Activated CD4-positive, alpha-beta T cell treated with anti-CD3 and anti-CD28 coated beads for 36 hours (primary cell): Measurements from ENCODE around the gene PITPNC1. TPM values are rescaled to one million over a fixed set of nuclear protein-coding genes. Genes with fewer than 3 reads are reported as not detected.
A peak's percentile ranks its signal among the peaks of the same experiment; 100 is the strongest.
"Not testable (repeated sequence)": the region's sequence is repeated elsewhere in the genome, so short reads cannot be mapped to it uniquely, and the experiment has no call there.

Experiments used
- ATAC-seq: fragments of 200-7000 bp; cut with Tn5 transposase; one replicate; pipeline ENCODE4 v1.10.0; 2021; ENCODE audit warnings: mild to moderate bottlenecking, moderate library complexity
- CTCF ChIA-PET: fragments of 350-600 bp; sonication (Branson Sonifier 250); formaldehyde crosslinking; loops from one replicate; lab custom pipeline; 2021; ENCODE audit warnings: antibody characterized with exemption; lab: Charles Lee
- POLR2A ChIA-PET: fragments of 350-600 bp; sonication (Branson Sonifier 250); formaldehyde crosslinking; loops from one replicate; lab custom pipeline; 2021; ENCODE audit warnings: antibody characterized with exemption, inconsistent platforms; lab: Charles Lee
- DNase-seq: peaks from one replicate; pipeline ENCODE4 v3.0.0-alpha.2; 2020
- H3K27ac Mint-ChIP-seq: one replicate; pipeline ENCODE4 v1.8.0; 2021; ENCODE audit warnings: mixed read lengths
- H3K27me3 Mint-ChIP-seq: one replicate; pipeline ENCODE4 v1.8.0; 2021; ENCODE audit warnings: mixed read lengths
- H3K36me3 Mint-ChIP-seq: one replicate; pipeline ENCODE4 v1.8.0; 2021; ENCODE audit warnings: low read depth, mixed read lengths
- H3K4me1 Mint-ChIP-seq: one replicate; pipeline ENCODE4 v1.8.0; 2021; ENCODE audit warnings: mixed read lengths
- H3K4me3 Mint-ChIP-seq: one replicate; pipeline ENCODE4 v1.8.0; 2021; ENCODE audit warnings: mild to moderate bottlenecking, moderate library complexity, mixed read lengths
- H3K9me3 Mint-ChIP-seq: one replicate; pipeline ENCODE4 v1.8.0; 2021; ENCODE audit warnings: low read depth, mixed read lengths
- intact Hi-C, 2 experiments: fragments of 100-400 bp; cut with DNase I in 1 of 2; cut with micrococcal nuclease in 1 of 2; formaldehyde crosslinking; loops; one replicate each; pipeline versions ENCODE4 v1.14.2 to v1.15.1; 2022 to 2024; cut with DNase I, micrococcal nuclease
- total RNA-seq, 2 experiments: library from RNA; stranded (reverse); gene quantifications; one replicate each; pipeline ENCODE4 v1.2.3, GENCODE V29; 2021

PITPNC1 gene
- total RNA-seq, 2 experiments from 2014 or later: 41.6 to 56.3 TPM

GRCh38 chr17:67630836-67631235 lies 253.8 kb downstream of the PITPNC1 start:
- DNase-seq, POLR2A ChIA-PET, H3K36me3 Mint-ChIP-seq, H3K27me3 Mint-ChIP-seq, H3K9me3 Mint-ChIP-seq, ATAC-seq, H3K4me3 Mint-ChIP-seq, H3K4me1 Mint-ChIP-seq, H3K27ac Mint-ChIP-seq: not testable (repeated sequence)
- intact Hi-C loops: loop anchor here in 1 of 2 experiments (1.0 kb wide), 1 partner anchor 257 kb away; no protein-coding TSS in a partner anchor
- CTCF ChIA-PET: interaction anchor here (0.8 to 1.0 kb wide), 2 partner anchors 255 to 258 kb away, joined by 3 read pairs; no protein-coding TSS in a partner anchor

GRCh38 chr17:67632141-67632540 lies 255.1 kb downstream of the PITPNC1 start:
- Mint-ChIP-seq H3K9me3 (no peaks in the 10 kb centered on the region), H3K27me3 (no peaks in the 10 kb centered on the region), H3K4me1 (peaks cover 6% of the 10 kb centered on the region), H3K4me3 (no peak overlapping the region), H3K27ac (no peak overlapping the region), H3K36me3 (peaks cover 9% of the 10 kb centered on the region)
- ATAC-seq (no peak), DNase-seq (no peak)
- POLR2A ChIA-PET: no interaction called here
- CTCF ChIA-PET: no interaction called here
- intact Hi-C loops: no loop called here

- H3K27me3 Mint-ChIP-seq: no peaks in the 10 kb centered on the region
- POLR2A ChIA-PET: no interaction called here
- DNase-seq (no peak), ATAC-seq (no peak)
- H3K4me1 Mint-ChIP-seq: no peaks in the 10 kb centered on the region
- H3K4me3 Mint-ChIP-seq: no peak overlapping the region
- no peaks in the 10 kb centered on the region for H3K9me3 Mint-ChIP-seq
- CTCF ChIA-PET: interaction anchor here (1.2 kb wide), 1 partner anchor 19 kb away, joined by 3 read pairs; no protein-coding TSS in a partner anchor
- H3K36me3 Mint-ChIP-seq: peaks cover 9% of the 10 kb centered on the region
- intact Hi-C loops: no loop called here
- no peak overlapping the region for H3K27ac Mint-ChIP-seq
Observed at GRCh38 chr17:67633751-67634211, 256.7 kb downstream of the PITPNC1 start.

DNA sequence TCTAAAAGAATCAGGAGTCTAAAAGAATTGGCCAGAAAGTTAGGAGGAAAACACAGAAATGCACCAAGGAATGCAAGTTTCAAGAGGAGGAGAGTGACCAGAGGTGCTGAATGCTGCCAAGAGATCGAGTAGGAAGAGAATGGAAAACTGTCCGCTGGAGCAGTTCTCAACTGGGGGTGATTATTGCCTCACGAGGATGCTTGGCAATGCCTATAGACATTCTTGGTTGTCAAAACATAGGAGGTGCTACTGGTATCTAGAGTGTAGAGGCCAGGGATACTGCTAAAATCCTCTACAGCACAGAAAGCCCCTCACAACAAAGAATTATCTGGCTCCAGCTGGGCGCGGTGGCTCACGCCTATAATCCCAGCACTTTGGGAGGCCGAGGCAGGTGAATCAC lies 258.6 kb downstream of the PITPNC1 start:
- DNase-seq (no peak), ATAC-seq (no peak)
- H3K9me3 Mint-ChIP-seq: no peaks in the 10 kb centered on the region
- H3K36me3 Mint-ChIP-seq: peaks cover 9% of the 10 kb centered on the region
- H3K27ac Mint-ChIP-seq: no peak overlapping the region
- no peak overlapping the region for H3K4me3 Mint-ChIP-seq
- POLR2A ChIA-PET: no interaction called here
- H3K27me3 Mint-ChIP-seq: no peaks in the 10 kb centered on the region
- CTCF ChIA-PET: no interaction called here
- H3K4me1 Mint-ChIP-seq: no peaks in the 10 kb centered on the region
- intact Hi-C loops: no loop called here

- intact Hi-C loops: no loop called here
- no peaks in the 10 kb centered on the region for H3K4me1 Mint-ChIP-seq
- no peak for ATAC-seq
- POLR2A ChIA-PET: no interaction called here
- no peaks in the 10 kb centered on the region for H3K9me3 Mint-ChIP-seq
- no peak for DNase-seq
- peaks cover 9% of the 10 kb centered on the region for H3K36me3 Mint-ChIP-seq
- H3K27ac Mint-ChIP-seq: no peak overlapping the region
- CTCF ChIA-PET: no interaction called here
- no peaks in the 10 kb centered on the region for H3K27me3 Mint-ChIP-seq
- no peak overlapping the region for H3K4me3 Mint-ChIP-seq
Observed at GRCh38 chr17:67636312-67636711, 259.2 kb downstream of the PITPNC1 start.

- ChIA-PET POLR2A (no interaction called here), CTCF (interaction anchor here (0.7 kb wide), 1 partner anchor 14 kb away, joined by 3 read pairs; no protein-coding TSS in a partner anchor)
- no peak for DNase-seq
- Mint-ChIP-seq H3K9me3 (no peaks in the 10 kb centered on the region), H3K36me3 (peaks cover 4% of the 10 kb centered on the region), H3K27ac (no peak overlapping the region), H3K4me1 (no peaks in the 10 kb centered on the region), H3K4me3 (no peak overlapping the region), H3K27me3 (no peaks in the 10 kb centered on the region)
- no peak for ATAC-seq
- intact Hi-C loops: no loop called here
Observed at GRCh38 chr17:67636834-67637520, 259.9 kb downstream of the PITPNC1 start.

- ChIA-PET CTCF (interaction anchor here (0.7 to 0.8 kb wide), 2 partner anchors 10 to 263 kb away, joined by 3 to 4 read pairs; no protein-coding TSS in a partner anchor), POLR2A (no interaction called here)
- Mint-ChIP-seq H3K4me3 (no peak overlapping the region), H3K9me3 (no peaks in the 10 kb centered on the region), H3K4me1 (no peaks in the 10 kb centered on the region), H3K27ac (no peak overlapping the region), H3K36me3 (peaks cover 4% of the 10 kb centered on the region), H3K27me3 (no peaks in the 10 kb centered on the region)
- ATAC-seq (no peak), DNase-seq (no peak)
- intact Hi-C loops: no loop called here
Observed at GRCh38 chr17:67637901-67638641, 261.0 kb downstream of the PITPNC1 start.

- intact Hi-C loops: no loop called here
- ATAC-seq: no peak
- Mint-ChIP-seq H3K4me3 (no peak overlapping the region), H3K36me3 (peaks cover 4% of the 10 kb centered on the region), H3K27ac (no peak overlapping the region), H3K4me1 (no peaks in the 10 kb centered on the region), H3K9me3 (no peaks in the 10 kb centered on the region), H3K27me3 (no peaks in the 10 kb centered on the region)
- CTCF ChIA-PET: interaction anchor here (0.8 kb wide), 1 partner anchor 9 kb away, joined by 3 read pairs; no protein-coding TSS in a partner anchor
- DNase-seq: no peak
- POLR2A ChIA-PET: no interaction called here
Observed at GRCh38 chr17:67638871-67639270, 261.8 kb downstream of the PITPNC1 start.

- Mint-ChIP-seq H3K4me1 (no peaks in the 10 kb centered on the region), H3K27me3 (no peaks in the 10 kb centered on the region), H3K36me3 (peaks cover under 1% of the 10 kb centered on the region), H3K4me3 (no peak overlapping the region), H3K27ac (peak overlapping the region; percentile 15), H3K9me3 (no peaks in the 10 kb centered on the region)
- ATAC-seq (no peak), DNase-seq (no peak)
- CTCF ChIA-PET: no interaction called here
- POLR2A ChIA-PET: interaction anchor here (0.7 kb wide), 1 partner anchor 29 kb away, joined by 3 read pairs; no protein-coding TSS in a partner anchor
- intact Hi-C loops: no loop called here
Observed at GRCh38 chr17:67639555-67639954, 262.5 kb downstream of the PITPNC1 start.

DNA sequence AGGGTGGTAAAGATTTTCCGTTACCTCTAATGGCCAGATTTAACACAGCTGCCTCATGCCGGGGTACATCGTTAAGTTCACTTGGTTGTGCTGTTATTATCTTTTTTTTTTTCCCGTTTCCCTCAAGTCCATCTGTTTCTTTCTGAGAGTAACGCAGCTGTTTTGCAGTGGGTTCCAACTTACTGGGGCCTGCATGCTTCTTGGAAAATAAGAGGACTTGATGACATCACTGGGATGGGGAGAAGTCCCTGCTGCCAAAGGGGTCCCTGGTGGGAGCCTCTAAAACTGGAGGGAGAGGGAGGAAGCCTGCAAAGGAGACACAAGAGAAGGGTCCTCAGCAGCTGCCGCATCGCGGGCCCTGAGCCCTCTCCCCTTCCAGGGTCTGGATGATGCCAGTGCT lies 262.9 kb downstream of the PITPNC1 start:
- intact Hi-C loops: no loop called here
- no peaks in the 10 kb centered on the region for H3K27me3 Mint-ChIP-seq
- no peaks in the 10 kb centered on the region for H3K4me1 Mint-ChIP-seq
- ATAC-seq (no peak), DNase-seq (no peak)
- H3K4me3 Mint-ChIP-seq: no peak overlapping the region
- ChIA-PET CTCF (no interaction called here), POLR2A (interaction anchor here (0.7 kb wide), 1 partner anchor 29 kb away, joined by 3 read pairs; no protein-coding TSS in a partner anchor)
- no peaks in the 10 kb centered on the region for H3K9me3 Mint-ChIP-seq
- H3K36me3 Mint-ChIP-seq: no peaks in the 10 kb centered on the region
- no peak overlapping the region for H3K27ac Mint-ChIP-seq

DNA sequence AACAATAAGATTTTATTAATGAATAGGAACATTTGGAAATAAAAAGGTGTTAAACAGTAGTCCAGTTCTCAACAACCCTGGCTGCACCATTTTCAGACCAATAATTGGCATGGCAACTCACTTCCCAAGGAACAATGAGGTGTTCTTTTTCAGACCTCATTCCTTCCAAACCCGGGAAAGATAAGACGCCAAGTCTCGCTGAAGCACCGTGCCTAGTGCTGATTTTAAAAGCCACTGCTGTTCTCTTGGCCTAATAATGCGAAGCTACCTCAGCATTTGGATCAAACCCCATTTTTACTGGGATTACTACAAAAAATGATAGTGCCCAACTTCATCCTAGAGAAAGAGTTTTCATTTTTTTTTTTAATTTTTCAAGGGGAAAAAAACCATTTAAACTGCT lies 265.4 kb downstream of the PITPNC1 start:
- H3K27me3 Mint-ChIP-seq: no peaks in the 10 kb centered on the region
- H3K36me3 Mint-ChIP-seq: no peaks in the 10 kb centered on the region
- H3K4me1 Mint-ChIP-seq: no peaks in the 10 kb centered on the region
- ChIA-PET CTCF (no interaction called here), POLR2A (no interaction called here)
- no peak overlapping the region for H3K4me3 Mint-ChIP-seq
- no peak for DNase-seq
- H3K9me3 Mint-ChIP-seq: no peaks in the 10 kb centered on the region
- intact Hi-C loops: no loop called here
- no peak overlapping the region for H3K27ac Mint-ChIP-seq
- ATAC-seq: no peak
